Stimulated activated CD4-positive, alpha-beta T cell treated with anti-CD3 and anti-CD28 coated beads, Interleukin-2, amount 100 ng/mL, for 24 hours (primary cell): ENCODE measurements around the gene LRP1B.
"Not testable (repeated sequence)": the region's sequence is repeated elsewhere in the genome, so short reads cannot be mapped to it uniquely, and the experiment has no call there.

Source experiments
- DNase-seq, 2 donors: peaks; one replicate each; pipeline ENCODE4 v3.0.0-alpha.2; 2020

LRP1B gene

DNA sequence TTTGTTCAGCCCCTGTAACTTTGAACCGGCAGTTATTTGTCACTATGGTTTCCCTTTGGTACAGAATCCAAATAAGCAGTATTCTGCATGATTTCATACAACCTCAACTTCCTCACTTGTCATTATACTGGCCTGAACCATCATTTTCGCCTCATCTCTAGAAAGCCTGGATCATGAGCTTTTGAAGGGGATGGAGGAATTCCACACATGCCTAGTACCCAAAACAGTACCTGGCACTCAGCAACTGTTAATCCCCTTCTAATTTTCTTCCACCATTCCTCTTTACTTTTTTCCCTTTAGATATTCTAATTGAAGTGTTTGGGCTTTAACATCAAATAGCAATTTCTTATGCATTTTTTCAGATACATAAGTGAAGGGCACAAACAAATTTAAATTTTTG is 1776.3 kb downstream of the LRP1B start:
- no peak for DNase-seq

GRCh38 chr2:140353541-140353940 is 1777.3 kb downstream of the LRP1B start:
- DNase-seq: no peak

GRCh38 chr2:140351692-140352091 is 1779.1 kb downstream of the LRP1B start:
- no peak for DNase-seq

DNA sequence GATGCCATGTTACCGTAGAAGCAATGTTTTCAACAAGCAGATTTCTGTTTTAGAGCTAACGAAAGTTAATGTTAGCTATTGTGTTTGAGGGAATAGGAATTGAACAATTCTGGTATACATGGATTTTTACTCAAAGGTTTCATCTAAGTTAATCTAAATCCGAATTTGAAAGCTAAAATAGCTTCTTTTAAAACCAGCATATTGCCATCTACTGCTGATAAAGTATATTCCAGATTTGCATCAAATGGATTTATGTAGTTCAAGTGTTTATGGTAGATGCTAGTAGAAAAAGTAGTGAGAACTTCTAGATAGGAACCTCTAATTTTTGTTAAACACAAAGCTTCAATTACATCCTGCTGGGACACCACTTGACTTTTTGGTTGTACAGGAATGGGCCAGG is 1781.1 kb downstream of the LRP1B start:
- DNase-seq: no peak

- no peak for DNase-seq
These were observed 1782.0 kb downstream of the LRP1B start for GRCh38 chr2:140348826-140349225.

GRCh38 chr2:140344838-140345237 is 1786.0 kb downstream of the LRP1B start:
- no peak for DNase-seq

DNA sequence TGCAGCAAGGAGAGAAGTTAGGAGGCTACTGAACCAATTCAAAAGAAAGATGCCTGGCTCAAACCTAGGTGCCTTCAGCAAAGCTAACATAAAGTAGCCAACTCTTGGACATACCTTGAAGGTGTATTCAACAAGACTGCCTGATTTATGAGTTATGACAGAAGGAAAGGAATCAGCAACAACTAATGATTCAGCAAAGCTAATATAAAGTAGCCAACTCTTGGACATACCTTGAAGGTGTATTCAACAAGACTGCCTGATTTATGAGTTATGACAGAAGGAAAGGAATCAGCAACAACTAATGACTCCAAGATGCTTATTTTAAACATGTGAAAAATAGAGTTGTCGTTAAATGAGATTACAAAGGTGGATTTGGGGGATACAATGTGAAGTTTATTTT is 1786.5 kb downstream of the LRP1B start:
- not testable (repeated sequence) for DNase-seq

DNA sequence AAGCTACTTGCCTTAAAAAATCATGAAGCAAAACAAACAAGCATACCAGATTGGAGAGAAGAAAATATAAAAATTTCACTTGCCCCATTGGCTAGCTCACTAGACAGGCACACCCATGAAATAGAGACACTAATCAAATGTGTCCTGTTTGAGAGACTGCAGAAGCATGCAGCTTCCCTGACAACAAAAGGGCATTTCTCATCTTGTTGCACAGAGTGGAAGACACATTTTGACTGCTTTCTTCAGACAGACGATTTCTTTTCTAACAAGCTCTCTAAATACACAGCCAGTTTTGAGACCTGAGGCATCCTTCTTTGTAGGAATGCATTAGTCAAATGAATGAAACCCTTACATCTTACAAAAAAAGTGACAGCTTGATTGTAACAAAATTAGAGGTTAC is 1792.0 kb downstream of the LRP1B start:
- no peak for DNase-seq

- DNase-seq: no peak
These were observed 1793.8 kb downstream of the LRP1B start for GRCh38 chr2:140337061-140337460.

- no peak for DNase-seq
These were observed 1814.5 kb downstream of the LRP1B start for GRCh38 chr2:140316345-140316744.

DNA sequence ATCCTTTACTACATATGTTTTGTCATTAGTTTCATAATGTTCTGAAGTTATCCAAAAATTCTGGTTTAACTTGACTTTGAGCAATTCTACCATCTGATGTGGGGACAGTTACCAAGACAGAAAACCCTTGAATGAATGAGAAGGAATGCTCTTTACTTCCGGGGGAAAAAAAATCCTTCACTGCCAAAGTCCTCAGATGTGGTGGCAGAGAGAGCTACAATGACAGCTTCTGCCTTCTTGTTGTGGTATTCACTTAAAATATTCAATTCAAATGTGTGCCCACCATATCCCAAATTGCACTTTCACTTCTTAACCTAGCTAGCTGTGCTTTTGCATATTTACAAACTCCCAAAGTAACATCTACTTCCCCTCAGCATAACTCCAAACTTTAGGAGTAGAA is 1818.9 kb downstream of the LRP1B start:
- DNase-seq: no peak

DNA sequence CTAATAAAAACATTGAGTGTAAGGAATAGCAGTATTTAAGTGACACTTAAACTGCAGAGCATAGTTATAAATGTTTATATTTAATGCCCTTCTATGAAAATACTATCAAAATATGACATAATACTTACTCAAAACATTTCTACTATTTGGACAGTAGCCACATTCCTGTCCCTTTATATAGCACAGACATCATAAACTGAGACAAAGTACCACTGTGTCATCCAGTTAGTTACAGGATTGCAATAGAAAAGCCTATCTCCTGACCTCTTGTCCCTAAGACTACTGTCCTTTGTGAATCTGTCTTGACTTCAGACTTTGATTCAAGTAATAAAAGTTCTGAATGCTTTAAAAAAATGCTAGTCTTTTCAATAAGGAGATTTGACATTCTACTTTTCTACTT is 1822.1 kb downstream of the LRP1B start:
- DNase-seq: no peak

DNA sequence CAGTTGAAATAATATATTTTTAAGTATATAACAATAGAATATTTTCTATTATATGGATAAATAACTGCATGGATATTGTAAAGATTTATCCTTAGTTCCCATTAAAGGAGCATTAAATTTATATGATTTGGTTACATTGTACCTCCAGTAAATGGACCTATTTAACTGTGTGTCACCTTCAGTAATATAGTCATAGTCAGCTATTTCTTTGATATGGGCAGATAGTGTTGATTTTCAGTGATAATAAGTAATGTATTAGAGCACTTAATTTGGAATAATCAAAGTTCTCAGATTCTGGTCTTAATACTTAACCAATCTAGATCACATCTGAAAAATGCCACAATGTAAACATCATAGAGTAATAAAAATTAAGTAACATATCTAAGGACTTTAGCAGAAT is 1823.3 kb downstream of the LRP1B start:
- no peak for DNase-seq

DNA sequence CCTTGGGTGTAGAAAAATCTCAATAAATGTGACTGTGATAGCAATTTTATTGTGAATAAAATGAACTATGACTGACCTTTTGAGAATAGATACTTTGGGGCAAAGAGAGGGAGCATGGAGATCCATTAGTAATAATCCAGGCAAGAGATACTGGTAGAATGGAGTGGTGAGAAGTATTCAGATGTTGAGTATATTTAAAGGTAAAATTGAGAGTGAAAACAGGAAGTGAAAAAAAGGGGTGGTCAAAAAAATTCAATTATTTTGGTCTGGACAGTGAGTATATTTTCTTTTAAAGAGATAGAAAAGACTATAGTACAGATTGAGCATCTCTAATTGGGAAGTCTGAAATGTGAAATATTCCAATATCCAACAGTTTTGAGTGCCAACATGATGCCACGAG is 1835.0 kb downstream of the LRP1B start:
- no peak for DNase-seq

DNA sequence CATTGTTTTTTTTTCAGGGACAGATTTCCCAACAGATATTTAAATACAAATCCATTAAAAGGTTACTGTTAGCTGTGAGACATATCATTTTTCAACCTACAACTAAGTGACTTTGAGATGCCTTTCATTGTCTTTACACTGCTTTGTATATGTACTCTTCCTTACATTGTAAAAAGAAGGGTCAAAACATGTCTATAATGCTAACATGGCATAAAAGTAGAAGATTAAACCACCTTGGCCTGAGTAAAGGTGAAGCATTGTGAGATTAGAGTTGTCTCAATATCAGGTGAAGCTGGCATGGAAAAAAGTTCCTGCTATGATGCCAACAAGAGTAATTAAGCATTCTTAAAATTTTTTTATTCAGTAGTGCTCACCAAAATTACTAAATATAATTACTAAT is 1842.1 kb downstream of the LRP1B start:
- DNase-seq: no peak

DNA sequence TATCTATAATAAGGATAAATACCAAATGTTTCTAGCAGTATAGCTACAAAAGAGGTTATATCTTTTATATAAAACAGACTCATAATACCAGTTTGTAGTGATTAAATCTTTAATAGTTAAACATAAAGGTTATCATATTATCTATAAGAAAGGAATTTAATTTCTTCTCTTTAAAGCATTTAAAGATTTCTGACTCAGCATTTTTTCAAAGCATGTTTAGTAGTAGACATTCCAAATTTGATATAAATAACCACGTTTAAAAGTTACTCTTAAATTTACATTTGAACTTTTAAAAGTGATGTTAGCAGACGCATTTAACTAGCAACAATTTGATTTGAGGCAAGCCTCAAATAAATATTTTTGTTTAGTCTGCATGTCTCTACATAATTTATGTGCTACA is 1842.6 kb downstream of the LRP1B start:
- DNase-seq: no peak

DNA sequence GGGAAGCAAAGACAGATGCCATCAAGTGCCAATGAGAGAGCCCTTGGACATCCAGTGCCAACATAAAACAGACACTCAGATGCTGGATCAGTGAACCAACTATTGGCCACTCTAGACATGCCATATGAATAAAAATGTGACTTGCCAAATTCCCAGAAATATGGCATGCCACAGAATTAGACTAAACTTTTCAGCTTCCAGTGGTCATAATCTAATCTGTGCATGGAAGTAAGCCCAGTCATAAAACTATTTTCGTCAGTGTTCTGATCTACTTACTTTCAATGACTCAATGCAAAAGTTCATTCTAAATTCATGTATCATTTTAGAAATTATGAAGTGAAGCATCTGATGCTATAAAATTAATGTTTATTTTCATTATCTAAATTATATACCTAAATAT is 1844.4 kb downstream of the LRP1B start:
- no peak for DNase-seq

- not testable (repeated sequence) for DNase-seq
These were observed 1853.5 kb downstream of the LRP1B start for GRCh38 chr2:140277344-140277743.

DNA sequence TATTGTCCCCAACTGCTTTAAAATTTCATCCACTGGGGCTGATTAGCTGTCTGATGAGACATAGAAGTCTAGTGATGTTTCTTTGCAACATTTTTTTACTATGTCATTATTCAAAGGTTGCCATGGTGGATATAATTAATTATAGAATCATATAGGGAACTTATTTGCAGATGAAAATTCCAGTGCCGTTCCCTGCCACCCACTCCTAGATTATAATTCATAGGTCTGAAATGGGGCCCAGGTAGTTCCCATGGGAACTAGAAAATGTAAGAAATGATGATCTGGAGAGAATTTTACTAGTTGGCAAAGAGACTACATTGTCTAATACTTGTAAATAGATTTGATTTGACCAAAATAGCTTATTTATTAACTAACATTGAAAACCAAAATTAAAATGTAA is 1854.2 kb downstream of the LRP1B start:
- DNase-seq: no peak

GRCh38 chr2:140275427-140275826 is 1855.4 kb downstream of the LRP1B start:
- DNase-seq: no peak

- no peak for DNase-seq
These were observed 1855.9 kb downstream of the LRP1B start for GRCh38 chr2:140274891-140275290.

DNA sequence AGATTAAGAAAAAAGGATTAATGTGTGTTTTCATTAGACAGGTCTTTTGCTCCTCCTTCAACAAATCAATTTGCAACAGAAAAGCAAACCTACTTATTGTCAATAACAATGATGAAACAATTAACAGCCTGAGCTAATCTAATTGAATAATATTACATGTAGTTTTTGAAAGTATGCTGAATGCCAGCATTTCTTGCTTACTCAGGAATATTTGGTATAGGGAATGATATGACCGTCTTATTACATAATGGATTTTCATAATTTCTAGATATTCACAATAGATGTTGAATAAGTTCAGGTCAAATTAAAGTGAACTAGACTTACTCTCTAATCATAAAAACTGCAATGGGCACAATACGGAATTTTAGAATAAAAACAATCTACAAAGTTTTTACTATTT is 1856.9 kb downstream of the LRP1B start:
- DNase-seq: no peak

DNA sequence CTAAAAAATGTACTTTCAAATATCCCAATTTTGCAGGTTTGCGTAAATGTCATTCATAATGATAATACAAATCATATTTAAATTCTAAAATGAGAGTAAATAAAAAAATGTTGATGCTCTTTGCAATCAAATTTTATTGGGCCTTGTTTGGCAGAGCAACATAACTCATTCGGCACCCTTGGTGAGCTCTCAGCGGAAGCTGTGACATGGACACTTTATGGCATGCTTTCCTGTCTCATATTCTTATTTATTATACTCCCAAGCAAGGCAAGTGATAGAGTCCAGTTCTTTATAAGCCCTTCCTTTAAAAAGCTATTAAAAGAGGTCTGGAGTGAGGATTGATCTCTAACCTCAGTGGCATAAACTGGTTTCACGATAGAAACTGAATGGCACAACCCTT is 1857.4 kb downstream of the LRP1B start:
- no peak for DNase-seq

DNA sequence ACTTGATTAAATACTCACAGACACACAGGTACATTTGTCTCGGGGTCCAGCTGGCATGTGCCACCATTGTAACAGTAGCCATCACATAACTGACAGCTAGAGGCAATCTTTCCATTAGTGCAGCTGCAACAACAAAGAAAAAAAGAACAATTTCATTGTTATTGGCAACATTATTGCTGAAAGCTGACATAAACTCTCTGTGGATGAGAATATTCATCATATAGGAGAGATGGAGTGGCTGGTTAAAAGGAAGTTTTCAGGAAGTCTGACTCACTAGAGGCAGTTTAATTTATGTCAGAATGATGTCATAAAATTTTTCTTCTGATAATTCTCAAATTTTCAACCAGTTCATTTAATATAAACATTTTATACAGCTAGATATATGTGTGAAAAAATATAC is 1860.6 kb downstream of the LRP1B start:
- no peak for DNase-seq

- no peak for DNase-seq
These were observed 1861.8 kb downstream of the LRP1B start for GRCh38 chr2:140269000-140269399.

- no peak for DNase-seq
These were observed 1867.9 kb downstream of the LRP1B start for GRCh38 chr2:140262908-140263307.
